ENCODE measurements around the gene FCRL2. TPM values are rescaled to one million over a fixed set of nuclear protein-coding genes. Genes with fewer than 3 reads are reported as not detected.

The FCRL2 gene
- total and polyA plus RNA-seq, 2 experiments from 2014 or later, result not detected

GRCh38 chr1:157766792-157767191 lies 10.1 kb downstream of the FCRL2 start:
- H3K36me3 Mint-ChIP-seq (ENCODE audit: low read depth), result no peaks in the 10 kb centered on the region
- no peak for TF ChIP-seq JUNB (IDR thresholded peaks at IDR 0.05; ENCODE audit: unreplicated experiment)
- Histone ChIP-seq H3K9me2 (ENCODE audit: insufficient read depth) (no peaks in the 10 kb centered on the region), H3K4me3 (no peak overlapping the region), H3K4me2 (no peak overlapping the region), H3K4me1 (ENCODE audit: insufficient read depth) (no peaks in the 10 kb centered on the region), H2AFZ (no peak overlapping the region), H3F3A (replicated peaks; ENCODE audit: low read depth) (no peaks in the 10 kb centered on the region), H3K79me2 (replicated peaks; ENCODE audit: insufficient read depth) (no peaks in the 10 kb centered on the region), H3K36me3 (ENCODE audit: insufficient read depth) (no peaks in the 10 kb centered on the region), H3K27ac (ENCODE audit: low read depth) (no peak overlapping the region), H4K20me1 (replicated peaks; ENCODE audit: insufficient read depth) (no peaks in the 10 kb centered on the region), H3K27me3 (ENCODE audit: insufficient read depth) (no peaks in the 10 kb centered on the region)
- DNase-seq (ENCODE audit: low spot score), result no peak
- H3K4me1 Mint-ChIP-seq, result no peaks in the 10 kb centered on the region
- no peaks in the 10 kb centered on the region for H3K9me3 Mint-ChIP-seq
- H3K4me3 Mint-ChIP-seq, result no peak overlapping the region
- no peak for ATAC-seq
- no peak overlapping the region for H3K27ac Mint-ChIP-seq
- peaks cover 1% of the 10 kb centered on the region for H3K27me3 Mint-ChIP-seq (ENCODE audit: insufficient read depth, low read depth, poor library complexity)

- H3K36me3 ChIP-seq (ENCODE audit: insufficient read depth), result no peaks in the 10 kb centered on the region
- no peaks in the 10 kb centered on the region for H3K9me2 ChIP-seq (ENCODE audit: insufficient read depth)
- H3K4me1 ChIP-seq (ENCODE audit: insufficient read depth), result peaks cover 10% of the 10 kb centered on the region; the same call in 1 of the 2 replicates
- DNase-seq (ENCODE audit: low spot score) (no peak), ATAC-seq (no peak)
- Mint-ChIP-seq H3K27ac (no peak overlapping the region), H3K36me3 (ENCODE audit: low read depth) (peaks cover 4% of the 10 kb centered on the region; the same call in 1 of the 3 replicates), H3K4me3 (no peak overlapping the region), H3K9me3 (peaks cover 9% of the 10 kb centered on the region; the same call in 2 of the 3 replicates), H3K4me1 (no peaks in the 10 kb centered on the region; the same call in 2 of the 3 replicates), H3K27me3 (ENCODE audit: insufficient read depth, low read depth, poor library complexity) (peaks cover 3% of the 10 kb centered on the region)
- H3F3A ChIP-seq (replicated peaks; ENCODE audit: low read depth), result no peaks in the 10 kb centered on the region
- no peak overlapping the region for H3K4me2 ChIP-seq
- H3K79me2 ChIP-seq (replicated peaks; ENCODE audit: insufficient read depth), result no peaks in the 10 kb centered on the region
- H2AFZ ChIP-seq, result no peak overlapping the region
- H3K27me3 ChIP-seq (ENCODE audit: insufficient read depth), result no peaks in the 10 kb centered on the region
- no peak overlapping the region for H3K4me3 ChIP-seq
- no peak overlapping the region for H3K27ac ChIP-seq (ENCODE audit: low read depth)
- no peaks in the 10 kb centered on the region for H4K20me1 ChIP-seq (replicated peaks; ENCODE audit: insufficient read depth)
- TF ChIP-seq REST (IDR thresholded peaks at IDR 0.05; ENCODE audit: unreplicated experiment) (no peak), NANOG (IDR thresholded peaks at IDR 0.05; ENCODE audit: borderline replicate concordance) (no peak), STAT1 (IDR thresholded peaks at IDR 0.05; ENCODE audit: unreplicated experiment) (no peak), CTCF (conservative IDR thresholded peaks at IDR 0.05; ENCODE audit: low read depth in 2 of 2) (no peak), ZNF331 (CRISPR knock-in tag; IDR thresholded peaks at IDR 0.05; ENCODE audit: low read depth) (no peak), EZH2 (IDR thresholded peaks at IDR 0.05; ENCODE audit: low read depth, unreplicated experiment) (no peak), EZH2phosphoT487 (IDR thresholded peaks at IDR 0.05; ENCODE audit: unreplicated experiment) (no peak), ETS1 (IDR thresholded peaks at IDR 0.05) (no peak), JUNB (IDR thresholded peaks at IDR 0.05; ENCODE audit: unreplicated experiment) (no peak)
Measured at GRCh38 chr1:157758018-157758417, 18.9 kb downstream of the FCRL2 start.

Data from GM23338 (cell line).